GM12874 (cell line): Measurements from ENCODE around the gene IRS1.

ENCODE experiments used
- CTCF ChIP-seq: IDR thresholded peaks from 2 replicates; pipeline ENCODE4 v1.5.1; 2011; ENCODE audit warnings: low read depth, mild to moderate bottlenecking, control low read depth, low read length, moderate library complexity; ENCODE audit not compliant: insufficient read depth

IRS1 gene

DNA sequence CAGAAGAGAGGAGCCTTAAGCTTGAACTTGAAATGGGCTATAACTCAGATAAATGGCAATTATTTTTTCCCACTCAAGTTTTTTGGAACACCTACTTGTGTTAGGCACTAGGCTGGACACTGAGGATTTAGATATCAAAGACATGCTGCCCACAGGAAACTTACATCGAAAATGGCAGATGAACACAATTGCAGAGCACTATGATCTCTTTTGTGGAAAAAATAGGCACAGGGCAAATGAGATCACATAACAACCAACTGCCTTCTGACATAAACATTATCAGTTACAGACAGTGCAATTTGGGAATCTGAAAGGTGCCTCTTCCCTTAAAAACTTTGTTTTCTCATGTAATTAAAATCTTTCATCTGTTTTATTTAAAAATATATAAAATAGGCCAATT lies 3.8 kb upstream of the IRS1 start:
- TF ChIP-seq CTCF: no peak

DNA sequence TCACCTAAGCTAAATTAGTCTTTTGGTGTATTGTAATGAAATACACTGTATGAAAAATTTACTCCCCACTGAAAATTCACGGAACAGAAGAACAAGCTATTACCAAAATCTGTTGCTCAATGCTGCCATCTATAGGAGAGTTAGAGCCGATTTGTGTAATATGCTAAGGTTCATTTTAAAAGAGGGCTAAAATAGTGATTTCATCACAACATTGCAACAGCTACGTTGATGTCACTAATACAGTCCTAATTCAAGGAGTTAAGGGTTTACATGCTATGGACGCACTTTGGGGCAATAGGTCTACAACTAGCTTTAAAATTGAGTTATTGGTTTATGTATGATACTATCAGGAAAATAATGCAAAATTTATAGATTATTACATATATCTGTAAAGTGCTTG lies 3.0 kb upstream of the IRS1 start:
- TF ChIP-seq CTCF: peak; percentile 53

DNA sequence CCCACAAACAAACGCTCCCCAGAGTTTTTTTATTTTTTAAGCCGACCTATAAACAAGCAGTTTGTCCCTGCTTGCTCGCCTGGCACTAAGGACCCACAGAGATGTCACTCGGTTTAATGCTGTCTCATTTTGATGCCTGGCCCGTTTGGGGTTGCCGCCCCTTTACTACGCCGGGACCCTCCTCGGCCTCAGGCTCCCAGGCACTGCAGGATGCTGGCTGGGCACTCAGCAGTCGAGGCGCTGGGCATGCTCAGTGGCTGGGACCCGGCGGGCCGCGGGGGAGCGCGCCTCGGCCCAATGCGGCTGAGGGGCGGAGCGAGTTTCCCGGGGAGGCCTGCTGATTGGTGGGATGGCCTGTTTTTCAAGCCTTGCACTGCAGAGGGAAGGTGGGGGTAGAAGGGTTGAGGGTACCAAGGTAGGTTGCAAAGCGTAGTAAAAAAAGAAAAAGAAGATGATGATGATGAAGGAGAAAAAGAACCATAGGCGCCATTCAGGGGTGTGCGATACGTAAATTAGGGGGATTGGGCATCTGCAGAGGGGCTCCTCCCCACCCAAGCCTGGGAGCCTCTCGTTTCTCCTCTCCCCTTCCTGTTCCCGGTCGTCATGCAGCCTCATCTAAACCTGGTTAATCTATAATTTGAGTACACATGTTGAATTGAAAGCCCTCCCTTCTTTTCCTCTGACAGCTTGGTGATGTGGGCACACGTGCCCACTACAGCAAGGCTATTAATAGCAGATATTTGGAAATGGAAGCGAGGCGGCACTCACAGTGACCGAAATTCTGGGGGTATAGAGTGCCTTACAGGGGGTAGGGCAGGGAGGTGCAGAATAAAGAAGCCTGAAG lies 1.5 kb upstream of the IRS1 start:
- TF ChIP-seq CTCF: no peak

GRCh38 chr2:226799976-226800940 lies 638 bp upstream of the IRS1 start:
- no peak; the same call in 1 of the 2 replicates for TF ChIP-seq CTCF

DNA sequence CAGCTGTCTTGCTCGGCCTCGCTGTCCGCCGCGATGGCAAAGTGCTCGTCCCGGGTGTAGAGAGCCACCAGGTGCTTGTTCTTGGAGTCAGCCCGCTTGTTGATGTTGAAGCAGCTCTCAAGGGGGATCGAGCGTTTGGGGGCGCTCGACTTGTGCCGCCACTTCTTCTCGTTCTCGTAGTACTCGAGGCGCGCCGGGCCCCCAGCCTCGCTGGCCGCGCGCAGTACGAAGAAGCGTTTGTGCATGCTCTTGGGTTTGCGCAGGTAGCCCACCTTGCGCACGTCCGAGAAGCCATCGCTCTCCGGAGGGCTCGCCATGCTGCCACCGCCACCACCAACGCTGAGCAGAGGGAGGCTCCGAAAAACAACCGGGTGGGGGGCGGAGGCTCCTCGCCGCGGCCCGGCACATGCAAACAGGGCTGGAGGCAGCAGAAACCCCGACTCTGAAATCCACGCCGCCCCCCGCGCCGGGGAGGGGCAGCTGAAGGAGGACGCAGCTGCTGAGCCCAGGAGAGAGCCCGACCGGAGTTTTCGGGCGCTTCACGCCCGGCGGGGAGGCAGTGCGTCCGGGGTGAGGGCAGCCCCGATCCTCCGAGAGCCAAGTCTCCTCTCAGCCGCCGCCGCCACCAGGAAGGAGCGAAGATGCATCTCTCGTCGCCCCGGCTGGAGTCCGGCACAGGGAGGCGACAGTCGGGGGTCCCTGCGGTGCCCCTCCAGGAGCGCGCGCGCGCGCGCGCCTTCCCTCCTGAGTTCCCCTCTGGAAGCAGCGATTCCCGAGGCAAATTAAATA lies 1.0 kb downstream of the IRS1 start:
- TF ChIP-seq CTCF: no peak

DNA sequence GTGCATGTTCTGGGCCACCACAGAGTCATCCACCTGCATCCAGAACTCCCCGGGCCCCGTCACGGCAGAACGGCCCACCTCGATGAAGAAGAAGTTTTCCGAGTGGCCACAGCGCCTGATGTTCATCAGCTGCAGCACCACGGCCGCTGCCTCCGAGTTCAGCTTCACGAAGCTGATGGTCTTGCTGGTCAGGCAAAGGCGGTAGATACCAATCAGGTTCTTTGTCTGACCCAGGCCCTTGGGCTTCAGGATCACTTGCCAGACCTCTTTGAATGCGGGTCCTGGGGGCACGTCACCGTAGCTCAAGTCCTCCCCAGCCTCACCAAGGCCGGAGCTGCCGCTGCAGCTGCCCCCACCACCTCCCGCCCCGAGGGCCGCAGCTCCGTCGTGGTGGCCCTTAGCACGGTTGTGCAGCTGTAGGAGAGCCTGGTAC lies 1.6 kb downstream of the IRS1 start:
- TF ChIP-seq CTCF: no peak
